ENCODE results near the gene ZNF609. TPM values are rescaled to one million over a fixed set of nuclear protein-coding genes. Genes with fewer than 3 reads are reported as not detected.

ZNF609 gene
- polyA plus RNA-seq, 1 donor, result 14.9 TPM

- no peak for DNase-seq (ENCODE audit: low read depth)
Measured at GRCh38 chr15:64731012-64731804, 270.8 kb downstream of the ZNF609 start.

DNA sequence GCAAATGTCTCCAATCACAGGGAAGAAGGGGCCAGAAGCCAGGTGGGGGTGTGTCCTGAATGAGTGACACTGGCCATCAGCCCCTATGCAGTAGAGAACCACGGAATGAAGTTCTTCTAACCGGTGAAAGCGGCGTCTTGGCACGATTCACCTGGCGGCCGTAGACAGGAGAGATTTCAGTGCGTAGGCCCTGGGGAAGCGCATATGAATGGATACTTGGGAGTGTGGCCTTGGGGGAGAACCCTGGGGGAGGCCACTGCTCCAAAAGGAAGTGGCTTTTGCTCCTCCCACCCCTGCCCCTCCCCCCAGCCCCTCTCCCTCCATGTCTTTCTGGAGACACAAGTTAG is 271.4 kb downstream of the ZNF609 start:
- DNase-seq (ENCODE audit: low read depth), result no peak

DNA sequence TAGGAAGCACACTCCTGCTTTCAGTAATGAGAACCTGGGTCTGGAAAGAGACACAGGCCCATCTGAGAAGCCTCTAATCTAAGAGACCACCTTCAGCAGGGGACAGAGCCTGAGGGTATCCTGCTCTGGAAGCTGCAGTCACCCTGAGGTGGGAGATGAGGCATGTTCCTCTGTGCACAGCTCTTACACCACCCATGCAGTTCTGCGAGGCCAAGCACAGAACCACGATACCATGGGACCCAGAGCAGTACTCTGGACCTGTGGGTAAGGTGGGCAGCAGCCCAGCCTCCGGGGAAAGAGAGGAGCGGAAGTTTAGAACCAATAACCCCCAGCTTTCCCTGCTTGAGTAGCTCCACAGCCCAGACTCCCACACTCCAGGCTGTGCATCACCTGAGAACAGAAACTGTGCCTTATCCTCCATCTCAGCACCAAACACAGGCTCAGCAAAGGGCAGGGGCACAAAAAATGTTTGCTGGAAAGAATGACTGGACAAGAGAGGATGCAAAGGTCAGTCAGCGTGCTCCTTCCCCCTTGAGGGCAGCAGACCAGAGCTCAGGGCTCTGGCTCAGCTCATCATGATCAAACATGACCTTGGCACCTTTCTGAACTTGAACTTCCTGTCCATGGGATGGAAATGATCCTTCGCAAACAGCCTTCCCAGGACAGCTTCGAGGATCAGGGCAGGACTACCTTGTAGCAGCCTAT is 271.9 kb downstream of the ZNF609 start:
- no peak for DNase-seq (ENCODE audit: low read depth)

Other genes starting within 250 kb of the ZNF609 start
- gene CSNK1G1, start 104.4 kb upstream of the ZNF609 start, polyA plus RNA-seq (ENCODE audit: insufficient read length), result 10.9 TPM
- gene PCLAF, start 79.1 kb upstream of the ZNF609 start, polyA plus RNA-seq (ENCODE audit: insufficient read length), result 27.1 TPM
- gene TRIP4, start 72.7 kb upstream of the ZNF609 start, polyA plus RNA-seq (ENCODE audit: insufficient read length), result 24.3 TPM